DMS 273 (cell line): Measurements from ENCODE around the gene HOXC6.

Experiments
- DNase-seq: peaks from one replicate; lab custom pipeline; 2025; ENCODE audit not compliant: unreplicated experiment; lab: John Stamatoyannopoulos, UW

Gene HOXC6

DNA sequence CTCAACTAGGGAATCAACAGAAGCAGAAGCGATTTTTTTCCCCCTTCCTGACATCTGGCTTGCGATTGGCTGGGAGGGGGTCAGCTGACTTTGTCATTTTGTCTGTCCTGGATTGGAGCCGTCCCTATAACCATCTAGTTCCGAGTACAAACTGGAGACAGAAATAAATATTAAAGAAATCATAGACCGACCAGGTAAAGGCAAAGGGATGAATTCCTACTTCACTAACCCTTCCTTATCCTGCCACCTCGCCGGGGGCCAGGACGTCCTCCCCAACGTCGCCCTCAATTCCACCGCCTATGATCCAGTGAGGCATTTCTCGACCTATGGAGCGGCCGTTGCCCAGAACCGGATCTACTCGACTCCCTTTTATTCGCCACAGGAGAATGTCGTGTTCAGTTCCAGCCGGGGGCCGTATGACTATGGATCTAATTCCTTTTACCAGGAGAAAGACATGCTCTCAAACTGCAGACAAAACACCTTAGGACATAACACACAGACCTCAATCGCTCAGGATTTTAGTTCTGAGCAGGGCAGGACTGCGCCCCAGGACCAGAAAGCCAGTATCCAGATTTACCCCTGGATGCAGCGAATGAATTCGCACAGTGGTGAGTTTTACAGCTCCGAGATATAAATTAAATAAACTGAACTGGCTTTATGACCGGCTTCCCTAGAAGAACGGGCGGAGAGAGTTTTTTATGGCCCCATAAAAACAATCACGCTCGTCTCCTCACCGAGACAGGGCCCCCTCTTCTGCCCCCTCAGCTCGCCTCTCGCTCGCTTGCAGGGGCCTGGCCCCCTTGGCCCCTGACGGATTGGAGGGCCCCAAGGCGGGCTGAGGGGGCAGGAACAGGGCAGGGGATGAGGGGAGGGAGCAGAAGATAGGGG, at the start of gene HOXC6:
Gene HOXC6 (plus strand): TSS at position 127 of the 888 bp plus-strand sequence. CDS start 82 bp downstream, at position 209.
- peak; percentile 51 for DNase-seq

DNA sequence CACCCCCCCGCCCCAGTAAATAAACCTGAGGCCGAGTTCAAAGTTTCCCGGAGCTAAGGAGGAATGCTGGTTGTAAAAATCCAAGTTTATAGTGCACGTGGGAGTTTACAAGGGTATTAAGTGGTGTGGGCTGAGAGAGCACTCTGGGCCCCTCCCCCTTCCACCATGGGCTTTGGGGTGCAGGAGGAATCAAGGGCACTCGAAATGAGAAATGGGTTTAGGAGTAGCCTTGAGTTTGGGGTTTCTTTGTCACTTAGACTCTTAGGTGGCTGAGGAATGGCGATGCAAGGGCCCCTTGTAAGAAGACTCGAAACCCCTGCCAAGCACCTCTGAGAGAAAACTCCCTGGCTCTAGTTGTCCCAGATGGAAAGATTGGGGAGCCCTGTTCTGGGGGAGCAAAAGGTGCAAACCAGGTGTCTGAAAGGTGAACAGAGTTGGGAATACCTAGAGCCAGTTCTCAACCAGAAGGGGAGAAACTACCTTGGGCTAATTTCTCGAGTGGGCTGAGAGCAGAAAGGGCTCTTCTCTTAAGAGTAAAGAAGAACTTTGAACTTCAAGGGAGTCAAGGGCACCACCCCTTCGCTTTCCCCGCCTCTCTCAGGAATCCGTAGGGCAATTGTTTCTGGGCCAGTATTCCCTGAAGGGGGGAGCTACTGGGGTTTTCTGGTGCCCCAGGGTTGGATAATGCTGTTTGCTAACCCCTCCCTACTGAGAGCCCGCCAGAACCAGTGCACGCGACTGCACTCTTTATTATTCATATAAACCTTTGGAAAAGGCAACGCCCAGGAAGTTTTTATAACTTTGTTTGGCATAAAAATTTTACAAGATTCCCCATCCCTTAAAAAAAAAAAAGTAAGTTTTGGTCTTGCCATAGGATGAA, 49.5 kb upstream of the HOXC6 start:
- DNase-seq: no peak

DNA sequence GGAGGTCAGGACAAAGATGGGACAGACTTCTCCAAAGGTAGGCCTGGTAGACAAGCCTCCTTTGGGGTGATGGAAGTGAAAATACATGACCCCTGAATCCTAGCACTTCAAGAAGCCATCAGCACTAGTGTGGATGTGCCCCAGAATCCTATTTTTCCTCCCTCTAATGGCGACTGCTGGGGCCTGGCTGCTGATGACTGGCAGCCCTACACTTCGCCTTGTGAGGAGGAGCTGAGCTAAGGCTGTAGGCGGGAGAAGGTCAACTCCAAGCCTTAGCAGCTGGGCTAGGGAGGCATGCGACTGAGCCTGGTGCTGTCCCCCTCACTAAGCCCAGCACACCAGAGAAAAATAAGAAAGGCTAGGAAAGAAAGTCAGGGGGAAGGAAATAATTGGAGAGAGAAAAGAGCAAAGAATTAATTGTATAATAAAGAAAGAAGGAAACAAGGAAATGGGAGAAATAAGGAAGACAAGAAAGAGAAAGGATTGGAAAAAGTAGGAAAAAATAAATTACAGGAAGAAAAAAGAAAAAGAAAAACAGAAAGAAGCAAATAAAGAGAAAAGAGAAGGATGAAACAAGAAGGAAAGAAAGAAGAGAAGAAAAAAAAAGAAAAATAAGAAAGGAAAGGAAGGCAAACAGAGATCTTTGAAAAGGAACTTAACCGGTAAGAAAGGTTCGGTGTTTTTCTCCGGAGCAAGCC, 48.0 kb upstream of the HOXC6 start:
- no peak for DNase-seq

DNA sequence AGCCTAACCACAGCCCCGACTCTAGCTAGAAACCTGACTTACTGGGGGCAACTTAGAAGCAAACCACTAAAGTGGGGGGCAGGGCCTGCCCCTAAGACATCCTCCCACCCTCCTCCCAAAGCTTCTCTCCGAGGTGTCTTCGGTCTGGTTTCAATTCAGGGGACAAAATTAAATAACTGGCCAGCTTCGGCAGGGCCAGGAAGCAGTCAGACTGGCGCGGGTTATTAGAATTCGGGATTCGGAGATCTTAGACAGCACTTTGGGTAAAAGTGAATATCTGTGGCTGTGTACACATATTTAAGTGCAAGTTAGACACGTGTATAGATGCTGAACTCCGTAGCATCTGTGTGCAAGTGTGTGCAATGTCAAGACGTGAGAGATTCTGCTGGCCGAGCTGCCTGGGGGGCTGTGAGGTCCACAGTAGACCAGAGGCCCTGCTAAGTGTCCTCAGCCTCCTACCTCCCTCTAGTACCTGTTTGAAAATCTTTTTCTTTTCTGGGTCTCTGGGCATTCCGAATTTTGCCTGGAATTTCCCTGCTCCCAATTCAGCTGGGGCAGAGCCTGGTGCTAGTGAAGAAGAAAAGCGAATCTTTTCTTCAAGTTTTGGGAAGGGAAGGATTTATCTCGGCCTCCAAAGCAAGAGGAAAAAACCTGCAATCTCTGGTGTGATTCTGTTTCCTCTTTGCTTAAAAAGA, 47.3 kb upstream of the HOXC6 start:
- DNase-seq: no peak

DNA sequence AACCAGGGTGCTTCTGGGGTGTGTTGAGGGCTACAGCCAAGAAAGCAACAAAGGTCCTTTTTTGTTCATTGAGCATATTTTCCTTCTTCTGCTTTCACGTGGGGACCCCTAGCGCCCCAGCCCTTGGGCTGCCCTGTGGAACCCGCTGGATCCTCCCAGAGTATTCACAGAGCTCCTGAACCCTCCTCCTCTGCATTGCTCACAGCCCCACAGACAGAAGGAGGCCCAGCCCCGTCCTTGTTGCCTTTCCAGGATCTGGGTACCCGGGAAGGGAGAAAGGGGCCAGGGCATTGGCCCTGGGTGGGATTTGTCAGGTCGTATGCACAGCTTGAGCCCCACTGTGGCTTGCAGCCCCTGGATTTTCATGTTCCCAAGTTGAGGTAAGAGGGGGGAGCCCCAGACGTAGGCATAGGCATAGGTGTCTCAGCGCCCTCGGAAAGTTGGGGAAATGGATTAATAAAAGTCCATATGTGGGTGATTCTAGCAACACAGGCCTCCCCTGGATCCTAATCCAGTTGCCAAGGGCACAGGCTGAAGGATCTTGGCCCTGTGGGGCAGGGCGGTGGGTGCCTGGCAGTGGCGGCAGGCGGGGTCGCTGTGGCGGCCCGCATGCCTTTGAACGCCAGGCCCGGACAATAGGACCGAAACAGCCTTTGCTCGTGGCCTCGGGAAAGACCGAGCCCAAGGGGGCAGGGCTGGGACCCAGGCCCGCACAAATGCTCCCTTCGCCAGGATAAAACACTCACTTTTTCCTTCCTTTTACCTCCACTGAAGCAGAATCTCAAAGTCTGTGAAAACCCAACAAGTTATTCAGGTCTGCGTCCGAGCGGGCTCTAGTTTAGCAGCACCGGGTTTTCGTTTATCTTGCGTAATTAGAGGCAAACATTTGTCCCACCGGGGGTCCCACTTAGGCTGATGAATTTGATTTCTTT, 46.3 kb upstream of the HOXC6 start:
- DNase-seq: no peak

DNA sequence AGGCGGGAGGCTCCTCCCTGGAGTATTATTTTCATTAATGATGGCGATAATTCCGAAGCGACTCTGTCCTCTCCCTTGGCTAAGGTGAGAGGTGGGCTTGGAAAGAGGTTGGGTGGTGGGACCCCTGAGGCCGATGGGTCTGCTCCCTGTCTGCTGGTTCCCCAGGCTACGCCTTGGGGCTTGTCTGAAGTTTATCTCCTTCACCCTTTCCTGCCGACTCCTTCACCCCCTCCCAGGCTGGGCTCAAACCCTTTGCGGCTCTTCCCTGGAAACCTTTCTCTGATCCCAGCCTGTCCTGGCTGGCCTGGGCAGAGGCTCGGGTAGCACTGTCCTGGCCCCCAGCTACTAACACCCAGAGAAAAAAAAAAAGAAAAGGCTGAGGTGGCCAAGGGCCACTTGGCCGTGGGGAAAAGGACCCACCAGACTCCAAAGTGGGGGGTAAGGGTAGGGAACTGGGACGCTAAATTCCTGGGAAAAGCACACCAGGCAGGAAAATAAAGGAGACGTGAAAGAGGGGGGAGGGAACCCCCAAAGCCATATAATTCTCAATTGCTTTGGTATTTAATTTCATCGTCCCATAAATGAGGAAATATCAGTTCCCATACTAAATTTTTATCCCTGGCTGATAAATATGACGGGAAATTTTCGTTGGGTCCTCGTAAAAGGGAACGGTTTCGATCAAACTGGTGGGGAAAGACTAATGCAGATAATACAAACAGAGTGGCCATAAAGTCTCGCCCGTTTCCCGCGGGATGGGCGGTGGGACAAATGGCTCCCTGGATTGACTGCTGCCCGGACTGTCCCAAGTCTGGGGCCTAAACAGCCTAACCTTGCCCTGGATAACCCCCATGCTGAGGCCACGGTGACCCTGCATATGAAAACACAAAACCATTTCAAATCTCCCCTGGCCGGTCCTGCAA, 45.3 kb upstream of the HOXC6 start:
- no peak for DNase-seq

DNA sequence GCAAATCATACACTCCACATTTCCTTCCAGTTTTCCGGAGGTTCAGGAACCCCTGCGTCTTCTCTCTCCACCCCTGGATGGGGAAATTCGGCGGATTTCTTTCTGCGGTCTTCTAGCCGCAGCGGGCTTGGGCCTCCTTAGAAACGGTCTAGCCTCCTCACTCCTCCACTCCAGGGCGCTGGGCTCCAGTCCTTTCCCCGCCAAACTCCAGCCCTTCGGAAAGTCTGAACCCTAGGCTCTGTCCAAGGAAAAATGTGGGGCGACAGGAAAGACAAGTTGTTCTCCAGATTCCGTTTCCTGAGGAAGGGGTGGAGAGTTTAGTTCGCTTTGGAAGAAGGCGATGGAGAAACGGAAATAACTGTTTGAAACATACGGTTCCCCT, 44.7 kb upstream of the HOXC6 start:
- DNase-seq: no peak

DNA sequence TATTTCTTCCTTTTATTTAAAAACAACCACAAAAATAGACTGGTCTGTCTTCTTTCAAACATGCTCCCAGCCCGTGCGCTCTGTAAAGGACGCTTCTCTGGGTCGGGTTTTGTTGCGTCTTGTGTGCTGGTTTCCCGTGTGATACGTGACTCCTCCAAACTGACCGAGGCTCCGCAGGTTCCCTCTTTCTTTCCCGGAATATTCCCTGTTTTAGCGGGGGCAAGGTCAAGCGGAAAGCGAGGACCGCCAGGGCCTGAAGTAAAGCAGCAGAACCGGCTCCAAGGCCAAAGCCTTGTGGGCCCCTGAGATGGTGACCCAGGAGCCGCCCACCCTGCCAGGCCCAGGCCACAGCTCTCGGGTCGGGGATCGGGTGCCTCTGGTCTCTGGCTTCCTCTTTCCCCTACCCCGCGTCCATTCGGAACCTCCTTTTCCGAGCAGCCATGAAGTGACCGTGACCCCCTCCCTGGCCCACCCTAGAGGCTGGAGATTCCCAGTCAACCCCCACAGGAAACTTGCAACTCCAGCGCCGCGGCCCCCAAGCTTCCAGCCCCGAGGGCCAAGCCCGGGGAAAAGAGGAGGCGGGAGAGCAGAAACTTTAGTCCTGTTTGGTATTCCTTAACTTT, 44.2 kb upstream of the HOXC6 start:
- no peak for DNase-seq

DNA sequence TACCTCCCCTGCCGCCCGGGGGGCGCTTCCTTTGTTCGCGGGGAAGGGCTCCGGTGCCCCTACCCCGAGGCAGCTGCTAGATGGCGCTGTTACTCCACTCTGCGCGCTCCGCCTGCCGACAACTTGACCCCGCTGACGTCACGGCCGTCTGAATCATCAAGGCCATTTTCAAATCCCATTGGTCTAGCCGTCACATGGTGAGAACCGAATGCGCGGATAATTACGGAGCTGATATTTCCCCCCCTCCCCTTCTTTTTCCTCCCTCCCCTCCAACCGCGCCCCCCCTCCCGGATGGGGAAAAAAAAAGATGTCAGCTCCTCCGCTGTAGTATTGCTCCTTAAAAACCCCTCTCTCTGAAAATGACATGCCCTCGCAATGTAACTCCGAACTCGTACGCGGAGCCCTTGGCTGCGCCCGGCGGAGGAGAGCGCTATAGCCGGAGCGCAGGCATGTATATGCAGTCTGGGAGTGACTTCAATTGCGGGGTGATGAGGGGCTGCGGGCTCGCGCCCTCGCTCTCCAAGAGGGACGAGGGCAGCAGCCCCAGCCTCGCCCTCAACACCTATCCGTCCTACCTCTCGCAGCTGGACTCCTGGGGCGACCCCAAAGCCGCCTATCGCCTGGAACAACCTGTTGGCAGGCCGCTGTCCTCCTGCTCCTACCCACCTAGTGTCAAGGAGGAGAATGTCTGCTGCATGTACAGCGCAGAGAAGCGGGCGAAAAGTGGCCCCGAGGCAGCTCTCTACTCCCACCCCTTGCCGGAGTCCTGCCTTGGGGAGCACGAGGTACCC, 43.1 kb upstream of the HOXC6 start, which contains the start of gene HOXC10:
Gene HOXC10 (plus strand): TSS at position 246 of the 791 bp plus-strand sequence. CDS start 114 bp downstream, at position 360.
- peak; percentile 90 for DNase-seq

DNA sequence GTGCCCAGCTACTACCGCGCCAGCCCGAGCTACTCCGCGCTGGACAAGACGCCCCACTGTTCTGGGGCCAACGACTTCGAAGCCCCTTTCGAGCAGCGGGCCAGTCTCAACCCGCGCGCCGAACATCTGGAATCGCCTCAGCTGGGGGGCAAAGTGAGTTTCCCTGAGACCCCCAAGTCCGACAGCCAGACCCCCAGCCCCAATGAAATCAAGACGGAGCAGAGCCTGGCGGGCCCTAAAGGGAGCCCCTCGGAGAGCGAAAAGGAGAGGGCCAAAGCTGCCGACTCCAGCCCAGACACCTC, 42.6 kb upstream of the HOXC6 start:
- DNase-seq: no peak

DNA sequence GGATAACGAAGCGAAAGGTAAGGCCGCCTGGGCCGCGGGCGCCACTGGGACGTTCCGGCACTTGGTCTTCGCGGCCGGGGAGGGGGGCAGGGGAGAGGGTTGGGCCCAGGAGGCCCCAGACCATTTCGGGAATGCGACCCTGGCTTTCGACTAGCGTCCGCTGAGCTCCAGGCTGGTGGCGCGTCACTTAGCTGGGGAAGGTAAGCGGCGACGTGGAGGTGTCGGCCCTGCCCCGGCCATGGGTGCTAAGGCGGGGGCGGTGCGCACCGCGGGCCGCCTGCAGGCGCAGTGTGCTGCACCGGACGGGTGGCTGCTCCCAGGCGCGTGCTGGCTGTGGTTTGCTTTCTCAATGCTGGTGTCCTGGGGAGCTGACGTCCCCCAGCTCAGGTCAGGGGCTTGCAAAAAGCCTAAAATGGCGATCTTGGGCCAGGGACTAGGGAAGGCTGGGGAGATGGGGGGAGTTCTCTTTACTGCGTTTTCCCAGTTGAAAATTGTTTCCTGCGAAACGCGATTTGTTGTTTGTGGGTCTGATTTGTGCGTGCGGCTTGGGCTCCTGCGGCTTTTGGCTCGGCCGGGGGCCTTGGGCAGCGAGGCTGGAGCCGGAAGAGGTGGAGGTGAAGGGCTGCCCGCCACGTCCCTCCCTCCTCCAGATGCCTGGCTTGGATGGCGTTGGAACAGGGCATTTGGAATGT, 42.1 kb upstream of the HOXC6 start:
- DNase-seq: no peak

DNA sequence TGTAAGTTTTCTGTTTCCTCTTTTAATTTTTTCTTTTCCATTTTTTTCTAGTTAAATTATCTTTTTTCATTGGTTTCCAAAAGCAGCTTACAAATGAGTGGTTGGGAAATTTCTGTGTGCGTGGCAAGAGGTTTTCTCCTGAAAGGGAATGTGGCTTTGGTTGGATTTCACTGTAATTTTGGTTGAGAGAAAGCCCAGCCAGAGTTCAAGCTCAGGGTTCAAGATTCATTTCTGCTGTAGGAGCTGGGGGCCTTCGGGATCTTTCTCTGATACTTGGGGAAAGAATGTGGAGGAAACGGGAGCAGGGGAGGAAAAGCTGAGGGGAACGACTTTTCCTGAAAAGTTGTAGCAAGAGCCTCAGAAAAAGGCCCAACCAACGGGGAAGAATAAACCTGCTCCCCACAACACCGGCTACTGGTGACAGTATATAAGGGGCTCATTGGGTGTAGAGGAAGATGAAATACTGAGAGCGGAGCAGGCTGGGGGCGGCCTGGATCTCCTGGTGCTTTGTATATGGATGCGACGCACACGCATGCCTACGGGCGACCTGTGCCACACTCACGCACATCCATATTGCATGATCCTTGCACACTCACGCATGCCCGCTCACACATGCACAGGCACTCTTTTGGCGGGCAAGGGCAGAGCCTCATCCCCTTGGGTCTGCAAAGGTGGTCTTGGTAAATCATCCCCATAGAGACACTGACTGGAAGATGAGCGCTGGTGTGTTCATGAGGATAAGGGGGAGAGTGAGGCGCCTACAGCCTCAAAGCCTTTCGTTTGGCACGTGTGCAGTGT, 41.4 kb upstream of the HOXC6 start:
- no peak for DNase-seq

DNA sequence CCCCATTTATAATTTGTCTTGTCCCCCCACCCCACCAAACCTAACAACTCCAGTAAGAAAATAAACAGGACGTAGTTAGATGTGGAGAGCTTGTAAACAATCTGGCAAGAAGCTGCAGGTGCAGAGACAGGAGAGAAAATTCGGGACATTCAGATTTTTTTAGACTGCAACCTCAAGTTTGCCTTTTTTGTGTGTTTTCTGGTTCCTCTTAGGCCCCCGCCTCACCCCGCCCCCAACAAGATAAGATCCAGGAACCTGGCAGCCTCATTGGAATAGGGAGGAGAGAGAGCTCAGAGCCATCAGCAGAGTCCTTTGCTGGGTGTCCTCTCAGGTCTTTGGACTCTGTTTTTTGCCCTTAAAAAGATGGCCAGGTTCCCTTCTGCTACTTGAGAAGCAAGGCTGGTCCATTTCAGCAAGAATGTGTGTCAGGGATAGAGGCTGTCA, 40.4 kb upstream of the HOXC6 start:
- DNase-seq: no peak

DNA sequence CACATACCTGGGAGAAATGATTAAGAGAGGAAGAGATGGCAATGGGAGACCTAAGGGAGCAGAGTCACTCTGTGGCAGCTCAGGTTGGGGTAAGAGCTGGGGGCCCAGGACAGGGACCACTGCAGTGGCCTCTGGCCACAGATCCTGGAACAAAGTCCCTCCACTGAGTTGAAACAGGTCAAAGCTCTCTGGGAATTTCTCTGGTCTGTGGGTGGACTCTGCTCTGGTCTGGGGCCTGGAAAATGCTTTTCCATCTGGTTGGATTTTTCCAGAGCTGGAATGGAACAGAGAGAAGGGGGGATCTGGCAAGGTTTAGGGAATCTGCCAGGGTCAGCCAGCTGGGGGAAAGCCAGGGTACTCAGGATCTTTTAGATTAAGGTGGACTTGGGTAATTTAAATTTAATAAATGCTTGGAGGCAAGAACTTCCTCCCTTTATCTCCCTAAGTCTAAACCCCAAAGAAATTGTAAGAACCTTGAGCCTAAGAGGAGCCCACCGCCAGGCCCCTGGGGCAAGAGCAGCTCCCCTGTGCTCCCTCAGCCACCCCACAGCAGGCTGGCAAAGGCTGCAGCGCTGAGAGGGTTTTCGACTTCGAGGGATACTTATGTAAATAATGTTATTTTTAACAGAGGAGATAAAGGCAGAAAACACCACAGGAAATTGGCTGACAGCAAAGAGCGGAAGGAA, 39.6 kb upstream of the HOXC6 start:
- no peak for DNase-seq
